Effector CD8-positive, alpha-beta T cell (primary cell): ENCODE measurements around the gene AGPAT4.
A peak's percentile ranks its signal among the peaks of the same experiment; 100 is the strongest.

Source experiments
- DNase-seq: peaks from one replicate; lab custom pipeline; 2025; lab: John Stamatoyannopoulos, UW

AGPAT4 gene

GRCh38 chr6:161255518-161255917, 18.3 kb downstream of the AGPAT4 start:
- no peak for DNase-seq

DNA sequence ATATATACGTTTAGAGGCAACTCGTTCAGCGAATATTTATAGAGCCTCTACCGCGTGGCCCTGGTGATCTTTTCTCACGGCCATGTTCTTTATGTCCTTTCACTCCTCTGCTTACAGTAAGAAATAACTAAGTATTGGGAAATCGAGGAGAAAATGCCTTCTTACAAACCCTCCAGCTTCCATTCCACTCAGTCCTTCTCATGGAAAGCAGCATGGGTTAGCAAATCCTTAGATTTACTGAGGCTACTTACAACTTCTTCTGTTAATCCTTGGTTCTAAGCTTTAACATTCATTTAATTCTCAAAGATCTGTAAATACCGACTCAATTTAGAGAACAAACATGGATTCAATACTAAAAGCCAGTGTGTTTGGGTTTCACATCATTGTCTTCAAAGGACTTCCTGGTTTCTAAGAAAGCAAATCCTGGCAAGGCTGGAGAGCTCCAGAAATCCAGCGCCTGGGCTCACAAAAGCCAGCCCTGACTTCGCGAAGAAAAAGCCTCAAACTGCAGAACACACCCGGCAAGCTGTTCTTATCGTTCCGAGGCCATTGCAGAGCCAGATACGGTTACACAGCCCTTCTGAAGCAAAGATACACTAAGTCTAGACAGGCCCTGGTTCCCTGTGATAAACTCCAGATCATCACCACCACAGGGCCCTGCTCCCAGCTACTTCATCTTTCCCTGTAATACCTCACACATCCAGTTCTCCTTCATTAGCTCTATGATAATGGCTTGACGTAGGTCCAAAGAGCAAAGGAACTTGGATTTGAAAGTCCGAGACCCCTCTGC, 19.2 kb downstream of the AGPAT4 start:
- DNase-seq = no peak

DNA sequence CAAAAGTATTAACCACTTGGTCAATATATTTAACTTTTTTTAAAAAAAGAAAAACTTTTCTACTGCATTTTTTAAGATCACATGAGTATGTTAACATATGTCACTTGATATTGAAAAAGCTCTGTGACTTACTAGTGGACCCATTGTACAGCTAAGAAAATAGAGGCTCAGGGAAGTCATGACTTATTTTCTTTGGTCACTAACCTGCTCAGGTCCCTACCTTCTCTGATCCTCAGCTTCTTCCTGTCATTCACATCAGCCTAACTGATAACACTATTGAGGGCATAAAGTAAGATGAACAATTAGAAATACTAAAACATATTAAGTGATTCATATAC, 19.8 kb downstream of the AGPAT4 start:
- no peak for DNase-seq

DNA sequence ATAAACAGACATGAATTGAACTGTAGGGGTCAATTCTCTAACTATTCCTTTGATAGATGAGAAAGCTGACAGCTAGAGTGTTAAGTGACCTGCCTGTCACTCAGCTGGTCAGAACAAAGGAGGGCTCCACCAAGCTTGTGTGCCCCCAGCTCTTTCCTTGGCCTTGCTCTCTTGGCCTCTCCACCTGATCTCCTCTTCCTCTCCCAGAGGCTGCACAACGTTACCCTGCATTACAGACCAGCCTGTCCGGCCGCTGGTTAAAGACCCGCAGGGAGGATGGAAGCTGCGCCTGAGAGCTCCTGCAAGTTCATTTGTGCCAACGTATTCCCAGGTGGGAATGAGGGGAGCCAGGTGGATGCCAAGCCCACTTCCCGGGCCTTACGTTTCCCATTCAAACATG, 22.5 kb downstream of the AGPAT4 start:
- DNase-seq = no peak

GRCh38 chr6:161249327-161249726, 24.5 kb downstream of the AGPAT4 start:
- DNase-seq = no peak

DNA sequence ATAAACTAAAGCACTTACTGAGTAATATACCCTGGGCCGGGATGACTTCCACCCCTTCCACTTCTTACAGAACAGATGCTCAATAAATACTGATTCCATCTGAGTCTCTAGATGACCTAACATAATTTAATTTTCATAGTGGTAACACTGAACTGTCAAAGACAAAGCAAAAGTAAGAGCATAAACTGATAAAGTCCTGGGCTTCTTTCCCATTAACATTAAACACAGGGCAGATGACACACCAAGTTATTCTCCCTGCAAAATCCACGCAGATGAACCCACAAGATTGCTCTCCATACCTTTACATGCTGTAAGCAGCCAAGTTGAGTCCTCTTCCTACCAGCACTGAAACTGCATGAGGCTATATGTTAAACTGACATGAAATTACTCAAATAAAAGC, 27.1 kb downstream of the AGPAT4 start:
- DNase-seq = no peak

- DNase-seq = no peak
Observed at GRCh38 chr6:161245363-161245762, 28.5 kb downstream of the AGPAT4 start.

DNA sequence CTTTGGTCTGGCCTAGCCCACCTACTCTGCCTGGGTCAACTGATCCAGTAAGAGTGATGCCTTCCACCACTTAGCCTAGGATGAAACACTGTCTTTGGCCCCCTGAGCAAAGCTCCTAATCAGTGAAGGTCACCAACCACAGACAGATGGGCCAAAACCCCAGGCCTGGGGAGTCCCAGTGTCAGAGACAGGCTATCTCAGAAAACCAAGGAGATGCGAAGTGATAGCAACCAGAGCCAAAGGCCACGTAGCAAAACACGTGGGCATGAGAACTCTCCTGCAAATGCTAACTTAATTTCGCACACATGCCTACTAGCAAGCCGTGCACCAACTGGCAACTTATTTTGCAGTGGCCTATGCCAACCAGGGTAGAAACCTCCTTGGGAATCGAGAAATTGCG, 29.1 kb downstream of the AGPAT4 start:
- no peak for DNase-seq

- peak; percentile 13 for DNase-seq
Observed at GRCh38 chr6:161242779-161243693, 30.8 kb downstream of the AGPAT4 start.

DNA sequence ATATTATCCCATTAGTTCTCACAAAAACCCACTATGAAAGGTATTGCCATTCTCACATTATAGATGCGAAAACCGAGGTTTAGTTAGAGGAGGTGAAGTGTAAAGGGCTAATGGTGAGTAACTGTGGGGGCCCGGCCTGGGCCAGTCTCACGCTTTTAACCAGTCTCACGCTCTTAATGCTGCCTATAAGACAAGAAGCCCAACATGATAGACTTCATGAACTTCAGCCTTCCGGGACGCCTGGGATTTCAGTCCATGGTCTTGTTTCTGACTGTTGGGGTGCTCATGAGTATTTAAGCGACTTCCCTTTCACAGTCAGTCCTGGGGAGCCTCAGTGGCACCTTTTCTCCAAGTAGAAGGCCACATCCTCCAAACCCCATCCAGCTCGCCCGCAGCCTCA, 31.7 kb downstream of the AGPAT4 start:
- DNase-seq = no peak

GRCh38 chr6:161239001-161239400, 34.9 kb downstream of the AGPAT4 start:
- DNase-seq = no peak

GRCh38 chr6:161238500-161238899, 35.4 kb downstream of the AGPAT4 start:
- no peak for DNase-seq

- DNase-seq = no peak
Observed at GRCh38 chr6:161238081-161238480, 35.8 kb downstream of the AGPAT4 start.

- no peak for DNase-seq
Observed at GRCh38 chr6:161237176-161237575, 36.7 kb downstream of the AGPAT4 start.

GRCh38 chr6:161235776-161236633, 37.9 kb downstream of the AGPAT4 start:
- DNase-seq = no peak

- DNase-seq = no peak
Observed at GRCh38 chr6:161233986-161234661, 39.7 kb downstream of the AGPAT4 start.

GRCh38 chr6:161232467-161232866, 41.4 kb downstream of the AGPAT4 start:
- no peak for DNase-seq

GRCh38 chr6:161232010-161232409, 41.9 kb downstream of the AGPAT4 start:
- DNase-seq = no peak

GRCh38 chr6:161230339-161230738, 43.5 kb downstream of the AGPAT4 start:
- DNase-seq = no peak

DNA sequence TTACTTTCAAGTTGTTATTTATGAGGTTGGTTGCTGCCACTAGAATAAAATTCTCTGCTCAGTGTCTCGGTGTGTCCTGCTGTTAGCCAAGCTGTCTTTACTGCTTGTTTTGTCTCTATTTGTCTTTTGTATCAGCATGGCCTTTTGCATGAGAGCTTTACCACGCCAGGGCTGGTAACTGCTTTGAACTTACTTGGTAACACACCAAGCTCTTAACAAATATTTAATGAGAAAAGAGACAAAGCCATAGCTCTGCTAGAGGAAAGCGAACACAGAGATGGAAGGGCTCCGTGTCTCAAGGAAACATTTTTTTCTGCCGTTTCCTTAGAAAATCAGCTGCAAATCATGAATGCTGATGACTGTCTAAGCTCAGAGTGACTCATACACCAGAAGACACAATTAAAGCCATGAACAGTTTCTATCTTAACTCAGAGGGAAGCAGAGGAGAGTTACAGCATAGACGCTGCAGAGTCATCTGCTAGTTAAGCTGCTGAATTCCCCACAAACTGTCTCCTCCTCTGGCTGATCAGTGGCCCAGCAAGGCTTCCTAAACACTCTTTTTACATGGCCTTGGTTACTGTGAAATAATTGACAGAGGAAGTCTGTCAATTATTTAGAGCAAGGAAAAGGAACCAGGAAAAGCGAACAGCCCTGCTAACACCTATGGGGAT, 44.8 kb downstream of the AGPAT4 start:
- DNase-seq = no peak

GRCh38 chr6:161228096-161228495, 45.8 kb downstream of the AGPAT4 start:
- no peak for DNase-seq
